Smooth muscle cell (in vitro differentiated cells): Measurements from ENCODE around the gene ANTKMT. TPM values are rescaled to one million over a fixed set of nuclear protein-coding genes. Genes with fewer than 3 reads are reported as not detected.
A peak's percentile ranks its signal among the peaks of the same experiment; 100 is the strongest.

ENCODE experiments used
- DNase-seq: peaks from one replicate; lab custom pipeline; 2025; ENCODE audit not compliant: unreplicated experiment; lab: John Stamatoyannopoulos, UW
- H2AFZ ChIP-seq: fragments of 200-600 bp; sonication (generic); 2 replicates; pipeline ENCODE4 v1.6.0; 2016; ENCODE audit warnings: antibody characterized with exemption, low read depth, mild to moderate bottlenecking
- H3F3A ChIP-seq: fragments of 200-600 bp; sonication (generic); 2 replicates; pipeline ENCODE4 v1.6.0; 2017; ENCODE audit warnings: antibody characterized with exemption, low read depth
- H3K27ac ChIP-seq: fragments of 200-600 bp; sonication (generic); 2 replicates; pipeline ENCODE4 v1.5.1; 2016; ENCODE audit warnings: low read depth, mild to moderate bottlenecking
- H3K27me3 ChIP-seq: fragments of 200-600 bp; sonication (generic); 2 replicates; pipeline ENCODE4 v1.6.1; 2016; ENCODE audit warnings: low read depth, mild to moderate bottlenecking
- H3K36me3 ChIP-seq: fragments of 200-600 bp; sonication (generic); 2 replicates; pipeline ENCODE4 v1.5.1; 2016; ENCODE audit warnings: low read depth
- H3K4me1 ChIP-seq: fragments of 200-600 bp; sonication (generic); 2 replicates; pipeline ENCODE4 v1.5.1; 2016; ENCODE audit warnings: low read depth
- H3K4me2 ChIP-seq: fragments of 200-600 bp; sonication (generic); 2 replicates; pipeline ENCODE4 v1.6.0; 2016; ENCODE audit warnings: mild to moderate bottlenecking
- H3K4me3 ChIP-seq: fragments of 200-600 bp; sonication (generic); 2 replicates; pipeline ENCODE4 v1.5.1; 2016; ENCODE audit warnings: mild to moderate bottlenecking
- H3K79me2 ChIP-seq: fragments of 200-600 bp; sonication (generic); 2 replicates; pipeline ENCODE4 v1.6.0; 2016; ENCODE audit warnings: low read depth, mild to moderate bottlenecking
- H3K9ac ChIP-seq: fragments of 200-600 bp; sonication (generic); 2 replicates; pipeline ENCODE4 v1.6.0; 2016; ENCODE audit warnings: low read depth
- H3K9me3 ChIP-seq: fragments of 200-600 bp; sonication (generic); replicated peaks from 2 replicates; pipeline ENCODE4 v1.5.1; 2016; ENCODE audit warnings: low read depth
- H4K20me1 ChIP-seq: fragments of 200-600 bp; sonication (generic); 2 replicates; pipeline ENCODE4 v1.6.0; 2016; ENCODE audit warnings: low read depth
- CTCF ChIP-seq: fragments of 200-600 bp; sonication (generic); IDR thresholded peaks from 2 replicates; pipeline ENCODE4 v1.5.1; 2017; ENCODE audit warnings: borderline replicate concordance, mild to moderate bottlenecking, antibody characterized with exemption; ENCODE audit not compliant: insufficient read depth, poor library complexity, severe bottlenecking
- WGBS: methylation state at CpG from one replicate; pipeline ENCODE4 v1.1.7; 2016; ENCODE audit warnings: low lambda C conversion rate; 5-methylcytosine and 5-hydroxymethylcytosine counted together
- polyA plus RNA-seq: library from polyadenylated mRNA; unstranded; fragments of >200 nt; fragmentation: Nextera tagmentation; extraction: Ambion mirVana; gene quantifications from 2 replicates; pipeline ENCODE4 v1.2.1, GENCODE V29; 2016
- total RNA-seq: library from RNA; depleted of rRNA; stranded (reverse); fragments of >200 nt; gene quantifications from 2 replicates; pipeline ENCODE4 v1.2.3, GENCODE V29; 2014

ANTKMT gene
- total and polyA plus RNA-seq, 2 experiments from 2014 or later, result 15.6 to 39.8 TPM

GRCh38 chr16:676913-677312, 44.0 kb upstream of the ANTKMT start:
- Histone ChIP-seq H3K9me3 (no peaks in the 10 kb centered on the region), H3K27me3 (no peaks in the 10 kb centered on the region), H3K4me2 (no peak overlapping the region), H4K20me1 (peaks cover 31% of the 10 kb centered on the region), H3K4me3 (no peak overlapping the region), H2AFZ (no peak overlapping the region), H3K79me2 (peaks cover 14% of the 10 kb centered on the region), H3K4me1 (peaks cover 15% of the 10 kb centered on the region), H3K27ac (no peak overlapping the region), H3K9ac (no peak overlapping the region), H3K36me3 (no peaks in the 10 kb centered on the region), H3F3A (peaks cover 4% of the 10 kb centered on the region)
- TF ChIP-seq CTCF, result no peak
- DNase-seq, result no peak
- 89% methylated on average over 19 of the region's 23 CpGs for WGBS

GRCh38 chr16:677316-678190, 43.4 kb upstream of the ANTKMT start:
- Histone ChIP-seq H3K27me3 (no peaks in the 10 kb centered on the region), H3K79me2 (peaks cover 20% of the 10 kb centered on the region), H3K4me1 (peaks cover 15% of the 10 kb centered on the region), H3K4me2 (no peak overlapping the region), H2AFZ (no peak overlapping the region), H3K36me3 (no peaks in the 10 kb centered on the region), H3K27ac (no peak overlapping the region), H3K9ac (no peak overlapping the region), H4K20me1 (peaks cover 31% of the 10 kb centered on the region), H3K4me3 (no peak overlapping the region), H3K9me3 (no peaks in the 10 kb centered on the region), H3F3A (peaks cover 4% of the 10 kb centered on the region)
- TF ChIP-seq CTCF, result no peak
- WGBS, result 94% methylated on average over 45 of the region's 57 CpGs
- no peak for DNase-seq

- Histone ChIP-seq H3K4me2 (peak overlapping the region; percentile 83), H3K4me1 (peaks cover 20% of the 10 kb centered on the region), H4K20me1 (peaks cover 37% of the 10 kb centered on the region), H3K9ac (no peak overlapping the region), H3K79me2 (peaks cover 28% of the 10 kb centered on the region), H2AFZ (no peak overlapping the region), H3K36me3 (no peaks in the 10 kb centered on the region), H3F3A (peaks cover 4% of the 10 kb centered on the region), H3K9me3 (no peaks in the 10 kb centered on the region), H3K27me3 (no peaks in the 10 kb centered on the region), H3K4me3 (no peak overlapping the region), H3K27ac (no peak overlapping the region)
- TF ChIP-seq CTCF, result no peak
- DNase-seq, result no peak
- WGBS, result 95% methylated on average over 19 of the region's 21 CpGs
Measured at GRCh38 chr16:678209-678857, 42.6 kb upstream of the ANTKMT start.
